RWPE1 (cell line): ENCODE measurements around the gene CFAP161.
"Not testable (repeated sequence)": the region's sequence is repeated elsewhere in the genome, so short reads cannot be mapped to it uniquely, and the experiment has no call there.

Experiments used
- CTCF ChIA-PET: fragments of 350-600 bp; sonication (Branson Sonifier 250); formaldehyde crosslinking; extraction: SDS; loops from one replicate; lab custom pipeline; 2021; lab: Yijun Ruan, JAX
- POLR2A ChIA-PET: fragments of 400-600 bp; formaldehyde crosslinking; extraction: SDS; loops from one replicate; lab custom pipeline; 2020; ENCODE audit warnings: antibody characterized with exemption; ENCODE audit not compliant: low non-redundant PET; lab: Yijun Ruan, JAX
- DNase-seq: peaks from one replicate; pipeline ENCODE4 v3.0.0; 2012; ENCODE audit warnings: low spot score
- H3K27ac ChIP-seq: fragments of 450-650 bp; 2 replicates; pipeline ENCODE4 v1.5.1; 2017
- CTCF ChIP-seq: fragments of 450-650 bp; conservative IDR thresholded peaks from 2 replicates; pipeline ENCODE4 v1.5.1; 2017; ENCODE audit warnings: low read depth, mild to moderate bottlenecking

The CFAP161 gene

GRCh38 chr15:81157939-81158223 is 23.8 kb downstream of the CFAP161 start:
- TF ChIP-seq CTCF: no peak
- H3K27ac ChIP-seq: peak overlapping the region; percentile 96
- POLR2A ChIA-PET: no interaction called here
- DNase-seq: no peak
- CTCF ChIA-PET: no interaction called here

GRCh38 chr15:81158561-81158960 is 24.5 kb downstream of the CFAP161 start:
- H3K27ac ChIP-seq: peak overlapping the region; percentile 96
- POLR2A ChIA-PET, CTCF ChIA-PET, DNase-seq: not testable (repeated sequence)

- ChIA-PET CTCF (interaction anchor here (2.3 kb wide), 1 partner anchor 106 kb away, joined by 15 read pairs; no protein-coding TSS in a partner anchor), POLR2A (interaction anchor here (0.6 kb wide), 1 partner anchor 102 kb away, joined by 3 read pairs; no protein-coding TSS in a partner anchor)
- no peak for TF ChIP-seq CTCF
- DNase-seq: peak; percentile 68
- peak overlapping the region; percentile 96 for H3K27ac ChIP-seq
These were observed 26.5 kb downstream of the CFAP161 start for GRCh38 chr15:81160312-81161159.

- ChIA-PET POLR2A (no interaction called here), CTCF (interaction anchor here (2.3 kb wide), 1 partner anchor 105 kb away, joined by 15 read pairs; no protein-coding TSS in a partner anchor)
- DNase-seq: no peak
- H3K27ac ChIP-seq: peak overlapping the region; percentile 96
- no peak for TF ChIP-seq CTCF
These were observed 27.1 kb downstream of the CFAP161 start for GRCh38 chr15:81161160-81161673.

- TF ChIP-seq CTCF: no peak
- CTCF ChIA-PET: interaction anchor here (2.3 kb wide), 1 partner anchor 104 kb away, joined by 15 read pairs; no protein-coding TSS in a partner anchor
- peak overlapping the region; percentile 96 for H3K27ac ChIP-seq
- POLR2A ChIA-PET: no interaction called here
- DNase-seq: no peak
These were observed 27.8 kb downstream of the CFAP161 start for GRCh38 chr15:81161851-81162250.

- peak overlapping the region; percentile 94 for H3K27ac ChIP-seq
- TF ChIP-seq CTCF: no peak
- no peak for DNase-seq
- POLR2A ChIA-PET: no interaction called here
- CTCF ChIA-PET: interaction anchor here (1.3 to 1.6 kb wide), 3 partner anchors 8 to 102 kb away, joined by 4 to 7 read pairs (median 6); no protein-coding TSS in a partner anchor
These were observed 30.1 kb downstream of the CFAP161 start for GRCh38 chr15:81163961-81164800.
